NCI-H460 (cell line): ENCODE measurements around the gene DNAJA1. TPM values are rescaled to one million over a fixed set of nuclear protein-coding genes. Genes with fewer than 3 reads are reported as not detected.
"Not testable (repeated sequence)": the region's sequence is repeated elsewhere in the genome, so short reads cannot be mapped to it uniquely, and the experiment has no call there.

ENCODE experiments used
- DNase-seq: peaks from one replicate; pipeline ENCODE4 v3.0.0-alpha.2; 2016; ENCODE audit warnings: low read depth; ENCODE audit errors: extremely low read depth
- total RNA-seq: library from RNA; depleted of rRNA; stranded (reverse); fragments of >200 nt; shearing (Covaris generic); gene quantifications from 2 replicates; pipeline ENCODE4 v1.2.3, GENCODE V29; 2014; rRNA removed

DNAJA1 gene
- total RNA-seq, 1 experiment from 2014 or later, result 63.2 TPM

GRCh38 chr9:33080534-33080933, 55.5 kb downstream of the DNAJA1 start:
- DNase-seq, result no peak

- DNase-seq, result peak; percentile 79
Observed at GRCh38 chr9:33081128-33081851, 56.2 kb downstream of the DNAJA1 start.

GRCh38 chr9:33082128-33082527, 57.1 kb downstream of the DNAJA1 start:
- no peak for DNase-seq

- DNase-seq, result no peak
Observed at GRCh38 chr9:33082538-33083326, 57.7 kb downstream of the DNAJA1 start.

GRCh38 chr9:33085672-33086071, 60.6 kb downstream of the DNAJA1 start:
- not testable (repeated sequence) for DNase-seq

Other genes starting within 250 kb of the DNAJA1 start
- gene TMEM215, start 241.7 kb upstream of the DNAJA1 start, total RNA-seq, result not detected in 2 replicates
- 23.3 and 33.3 TPM in 2 replicates for gene APTX, start 23.6 kb upstream of the DNAJA1 start, total RNA-seq
- gene SMU1, start 51.4 kb downstream of the DNAJA1 start, total RNA-seq, result 18.2 and 20.2 TPM in 2 replicates
- 52.5 and 60.0 TPM in 2 replicates for gene B4GALT1, start 142.1 kb downstream of the DNAJA1 start, total RNA-seq
- gene SPINK4, start 214.9 kb downstream of the DNAJA1 start, total RNA-seq, result not detected in 2 replicates
- 33.3 and 34.9 TPM in 2 replicates for gene BAG1, start 239.4 kb downstream of the DNAJA1 start, total RNA-seq
- gene CHMP5, start 239.8 kb downstream of the DNAJA1 start, total RNA-seq, result 93.7 and 94.5 TPM in 2 replicates